CD4-positive, alpha-beta T cell treated with Interleukin-21 for 1 hour (primary cell): ENCODE results near the gene TSPO.
"Not testable (repeated sequence)": the region's sequence is repeated elsewhere in the genome, so short reads cannot be mapped to it uniquely, and the experiment has no call there.

Experiments used
- DNase-seq: peaks from one replicate; pipeline ENCODE4 v3.0.0-alpha.2; 2020

The TSPO gene

DNA sequence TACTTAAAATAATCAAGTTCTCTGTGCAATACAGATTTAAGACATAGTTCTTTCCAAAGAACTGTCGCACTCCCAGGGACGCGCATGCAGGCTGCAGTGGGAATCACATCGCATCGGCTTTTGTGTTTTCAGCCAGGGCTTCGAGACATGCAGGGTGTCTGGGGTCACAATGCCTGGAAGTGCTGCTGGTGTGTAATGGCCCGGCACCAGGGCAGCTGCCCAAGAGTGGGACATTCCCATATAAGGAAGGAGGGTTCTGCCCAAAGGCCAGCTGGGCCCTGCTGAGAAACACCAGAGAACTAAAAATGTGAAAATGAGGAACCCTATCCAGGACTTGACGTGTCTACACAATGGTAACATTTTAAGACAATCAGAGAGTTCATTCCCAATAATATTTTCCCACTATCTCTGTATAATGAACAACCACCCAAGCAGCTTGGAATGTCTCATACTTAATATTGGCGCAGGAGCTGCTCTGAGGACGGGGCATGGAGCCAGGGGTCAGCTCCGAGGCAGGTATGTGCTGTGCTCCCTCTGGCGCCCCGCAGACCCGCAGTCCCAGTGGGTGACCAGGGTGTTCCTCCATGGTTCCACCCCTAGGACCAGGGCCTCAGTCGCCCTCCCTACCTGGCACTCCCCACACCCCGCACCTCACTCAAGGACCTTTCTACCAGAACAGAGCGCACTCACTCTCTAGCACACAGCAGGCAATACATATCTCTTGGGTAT is 19.4 kb upstream of the TSPO start:
- no peak for DNase-seq

- no peak for DNase-seq
These were observed 18.0 kb upstream of the TSPO start for GRCh38 chr22:43133401-43133800.

DNA sequence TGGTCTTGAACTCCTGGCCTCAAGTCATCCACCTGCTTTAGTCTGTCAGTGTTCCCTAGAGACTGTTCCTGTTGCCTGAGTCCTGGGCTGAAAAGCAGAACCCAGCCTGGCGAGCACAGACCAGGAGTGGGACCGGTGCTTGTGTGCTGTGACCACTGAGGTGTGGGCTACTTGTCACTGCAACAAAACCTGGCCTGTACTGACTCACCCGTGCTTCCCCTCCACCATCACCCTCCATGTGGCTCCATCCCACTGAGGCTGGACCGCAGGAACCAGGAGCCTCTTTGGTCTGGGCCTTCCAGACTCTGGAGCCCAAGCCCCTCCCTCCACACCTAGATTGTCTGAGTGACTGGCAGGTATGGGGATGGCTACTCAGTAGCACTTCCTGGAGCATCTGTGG is 16.8 kb upstream of the TSPO start:
- DNase-seq = no peak

DNA sequence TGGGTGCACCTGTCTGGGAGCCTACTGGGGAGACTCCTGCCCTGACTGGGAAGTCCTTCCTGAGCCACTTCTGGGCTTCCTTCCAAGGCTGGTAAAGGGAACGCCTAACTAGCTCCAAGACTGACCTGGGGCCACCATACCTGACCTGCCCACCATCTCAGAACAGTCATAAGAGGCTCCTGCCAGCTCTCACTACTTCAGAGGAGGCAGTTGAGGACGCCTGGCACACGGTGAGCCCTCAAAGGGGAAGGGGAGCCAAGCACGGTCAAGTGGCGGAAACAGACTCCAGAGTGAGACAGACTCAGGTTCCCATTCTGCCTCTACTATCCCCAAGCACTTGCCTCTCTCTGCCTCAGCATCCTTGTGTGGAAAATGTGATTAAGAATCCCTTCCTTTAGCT is 15.8 kb upstream of the TSPO start:
- DNase-seq = no peak

GRCh38 chr22:43136255-43136654 is 15.1 kb upstream of the TSPO start:
- peak; percentile 46 for DNase-seq

DNA sequence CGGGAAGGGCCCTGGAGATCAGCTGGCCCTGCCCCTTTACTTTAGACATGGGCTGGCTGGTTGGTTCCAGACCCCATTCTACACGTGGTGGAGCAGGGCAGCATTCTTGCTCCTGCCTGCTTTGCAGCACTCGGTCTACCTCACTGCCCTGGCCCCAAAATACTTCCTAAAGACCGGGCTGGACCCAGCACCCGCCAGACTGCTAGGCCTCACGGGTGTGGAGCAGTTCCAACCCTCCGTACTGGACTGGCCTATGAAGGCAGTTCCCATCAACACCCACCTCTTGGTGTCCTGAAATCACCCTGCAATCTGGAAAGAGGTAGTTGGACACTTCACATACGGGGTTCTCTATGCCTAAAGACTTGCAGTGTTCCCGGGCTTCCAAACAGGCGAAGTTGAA is 14.6 kb upstream of the TSPO start:
- no peak for DNase-seq

- peak; percentile 86 for DNase-seq
These were observed 8.3 kb upstream of the TSPO start, which contains the start of gene MCAT for GRCh38 chr22:43142880-43143562. TSS of gene MCAT (minus strand) at chr22:43143398. CDS start at chr22:43143348, 50 bp downstream.

DNA sequence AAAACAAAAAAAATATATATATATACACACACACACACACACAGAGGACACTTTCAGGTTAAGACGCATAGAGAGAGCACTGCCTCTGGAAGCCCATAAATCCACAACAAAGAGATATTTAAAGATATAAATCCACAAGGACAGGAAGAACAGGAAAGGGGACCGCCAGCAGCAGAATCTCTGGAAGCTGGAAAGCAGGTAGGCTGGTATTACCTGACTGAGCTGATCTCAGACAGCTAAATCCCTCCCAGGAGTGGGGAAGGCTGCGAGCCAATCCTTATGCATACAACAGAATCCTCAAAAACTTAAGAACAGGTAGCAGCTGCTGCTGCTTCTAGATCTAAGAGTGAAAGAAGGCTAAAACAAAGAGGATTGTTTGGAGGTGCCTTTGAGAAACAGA is 6.4 kb upstream of the TSPO start:
- DNase-seq = no peak

DNA sequence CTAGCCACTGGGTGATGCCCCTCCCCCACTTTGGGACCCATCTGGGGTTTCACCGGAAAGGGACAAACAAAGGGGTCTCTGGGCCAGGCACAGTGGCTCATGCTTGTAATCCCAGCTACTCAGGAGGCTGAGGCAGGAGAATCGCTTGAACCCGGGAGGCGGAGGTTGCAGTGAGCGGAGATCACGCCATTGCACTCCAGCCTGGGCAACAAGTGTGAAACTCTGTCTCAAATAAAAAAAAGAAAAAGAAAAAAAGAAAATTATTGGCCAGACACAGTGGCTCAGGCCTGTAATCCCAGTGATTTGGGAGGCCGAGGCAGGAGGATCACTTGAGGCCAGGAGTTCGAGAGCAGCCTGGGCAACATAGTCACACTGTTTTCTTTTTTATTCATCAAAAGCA is 6.0 kb upstream of the TSPO start:
- not testable (repeated sequence) for DNase-seq

DNA sequence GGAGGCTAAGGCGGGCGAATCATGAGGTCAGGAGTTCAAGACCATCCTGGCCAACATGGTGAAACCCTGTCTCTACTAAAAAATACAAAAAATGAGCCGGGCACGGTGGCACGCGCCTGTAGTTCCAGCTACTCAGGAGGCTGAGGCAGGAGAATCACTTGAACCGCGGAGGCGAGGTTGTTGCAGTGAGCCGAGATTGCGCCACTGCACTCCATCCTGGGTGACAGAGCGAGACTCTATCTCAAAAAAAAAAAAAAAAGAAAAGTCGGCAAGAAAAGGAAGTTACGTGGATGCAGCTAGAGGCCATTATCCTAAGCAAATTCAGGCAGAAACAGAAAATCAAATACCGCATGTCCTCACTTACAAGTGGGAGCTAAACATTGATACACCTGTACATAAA is 5.0 kb upstream of the TSPO start:
- DNase-seq = not testable (repeated sequence)

DNA sequence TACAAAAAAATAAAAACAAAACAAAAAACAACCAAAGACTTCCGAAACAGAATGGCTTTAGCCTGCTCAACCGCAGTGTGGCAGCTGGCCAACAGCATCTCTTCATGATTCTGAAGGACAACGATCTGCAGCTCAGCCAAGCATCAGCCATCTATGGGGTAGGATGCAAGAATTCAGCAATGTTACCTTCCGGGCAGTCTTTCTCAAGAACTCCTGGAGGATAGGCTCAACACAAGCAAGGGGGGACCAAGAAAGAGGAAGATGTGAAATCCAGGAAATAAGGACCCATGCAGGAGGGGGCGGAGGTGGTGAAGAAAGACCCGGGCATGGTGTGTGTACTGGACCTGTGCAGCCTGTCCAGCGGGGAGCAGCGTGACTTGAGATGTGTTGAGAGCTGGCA is 3.5 kb upstream of the TSPO start:
- DNase-seq = no peak

DNA sequence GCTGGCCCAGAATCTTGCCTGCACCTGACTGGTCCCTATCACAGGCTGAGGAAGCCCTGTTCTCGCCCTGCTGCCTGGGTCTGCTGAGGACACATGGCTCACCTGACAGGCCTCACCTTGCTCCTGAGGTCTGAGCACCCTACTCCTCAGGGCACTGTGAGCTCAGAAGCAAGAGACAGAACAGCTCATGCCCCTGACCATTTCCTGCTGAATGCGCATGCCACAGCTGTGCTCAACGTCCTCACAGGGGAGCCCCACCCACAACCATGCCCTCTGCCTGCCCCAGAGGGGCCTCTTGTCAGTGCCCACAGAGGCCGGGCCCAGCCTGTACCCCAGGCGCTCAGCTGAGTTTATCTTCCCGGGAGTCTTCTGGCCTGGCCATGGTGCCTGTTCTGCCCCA is 2.8 kb upstream of the TSPO start:
- no peak for DNase-seq

DNA sequence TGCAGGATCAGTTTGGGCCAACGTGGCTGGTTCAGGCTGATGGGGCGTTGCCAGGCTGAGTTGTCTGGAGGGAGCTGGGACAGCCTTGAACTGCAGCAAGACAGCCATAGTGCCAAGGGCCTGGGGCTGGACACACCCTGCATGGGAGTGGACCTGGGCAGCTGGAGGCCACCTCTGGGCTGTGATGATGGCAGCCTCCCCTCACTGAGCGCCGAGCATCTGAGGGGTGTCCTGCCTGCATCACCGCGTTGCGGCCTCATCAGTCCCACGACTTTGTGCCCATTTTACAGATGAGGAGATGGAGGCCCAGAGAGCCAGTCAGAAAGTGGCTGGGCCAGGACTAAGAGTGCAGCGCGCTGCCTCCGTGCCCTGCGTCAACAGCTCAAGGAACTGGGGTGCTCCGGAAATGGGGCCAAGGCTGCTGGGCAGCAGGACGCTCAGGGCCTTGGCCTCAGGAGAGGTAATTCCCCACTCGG is 590 bp upstream of the TSPO start:
- DNase-seq = no peak

- DNase-seq = no peak
These were observed 621 bp downstream of the TSPO start for GRCh38 chr22:43152003-43152356.

- DNase-seq = peak; percentile 66
These were observed 1.2 kb downstream of the TSPO start for GRCh38 chr22:43152357-43153071.

DNA sequence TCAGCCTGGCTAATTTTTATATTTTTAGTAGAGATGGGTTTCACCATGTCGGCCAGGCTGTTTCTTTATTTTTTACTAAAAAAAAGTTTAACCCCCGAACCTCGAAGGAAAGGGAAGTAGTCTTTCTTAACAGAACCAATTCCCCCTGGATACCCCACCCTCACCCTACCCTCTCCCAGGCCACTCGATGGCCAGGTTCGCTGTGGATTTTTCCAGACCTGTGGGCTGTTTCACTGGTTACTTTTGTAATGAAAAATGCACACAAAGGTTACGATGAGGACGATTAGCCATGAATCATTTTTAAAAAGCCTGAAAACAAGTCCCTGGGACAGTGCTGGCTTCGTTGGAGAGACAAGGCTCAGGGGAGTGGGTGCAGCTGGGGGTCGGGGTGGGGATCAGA is 2.5 kb downstream of the TSPO start:
- DNase-seq = no peak

DNA sequence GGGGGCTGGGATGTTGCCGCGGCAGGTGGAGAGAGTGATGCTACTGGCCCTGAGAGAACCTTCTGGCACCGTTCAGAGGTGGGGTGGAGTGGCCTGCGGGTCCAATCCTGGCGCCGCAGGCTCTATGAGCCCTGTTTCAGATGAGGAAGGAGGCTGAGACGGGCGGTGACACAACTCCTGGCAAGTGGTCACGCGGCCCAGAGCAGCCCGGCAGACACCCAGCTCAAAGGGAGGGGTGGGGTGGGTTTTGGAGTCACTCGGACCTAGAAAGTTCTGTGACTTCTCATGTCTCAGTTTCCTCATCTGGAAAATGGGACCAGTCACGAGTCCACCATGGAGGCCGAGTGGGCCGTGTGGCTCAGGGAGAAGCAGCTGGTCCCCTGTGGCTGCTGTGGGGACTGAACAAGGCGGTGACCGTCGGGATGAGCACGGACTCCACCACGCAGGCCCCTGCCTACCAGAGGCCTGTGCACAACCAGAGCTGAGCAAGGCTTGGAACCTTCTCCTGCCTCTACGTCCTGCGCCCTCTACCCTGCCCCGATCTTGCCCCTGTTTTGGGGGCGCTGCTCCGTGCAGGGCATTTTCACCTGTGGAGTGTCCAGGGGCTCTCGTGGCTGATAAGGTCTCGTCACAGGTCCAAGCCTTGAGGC is 3.7 kb downstream of the TSPO start:
- DNase-seq = no peak

DNA sequence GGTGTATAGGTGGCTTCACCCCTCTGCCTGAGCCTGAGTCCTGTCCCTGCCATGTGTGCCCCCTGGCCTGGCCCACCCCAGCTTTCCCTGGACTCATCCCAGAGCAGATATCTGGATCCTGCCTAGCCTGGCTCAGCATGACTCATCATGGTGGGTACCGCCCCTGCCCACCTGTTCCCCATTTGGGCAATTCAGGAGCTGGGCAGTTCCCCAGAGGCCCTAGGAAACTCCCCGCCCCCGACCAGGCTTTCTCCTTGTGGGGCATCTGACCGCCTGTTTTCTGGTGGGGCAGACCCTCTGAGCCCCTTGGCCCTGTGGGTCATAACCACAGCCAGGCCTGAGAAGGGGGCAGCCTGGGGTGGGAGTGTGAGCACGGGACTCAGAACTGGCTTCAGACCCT is 4.4 kb downstream of the TSPO start:
- DNase-seq = no peak

DNA sequence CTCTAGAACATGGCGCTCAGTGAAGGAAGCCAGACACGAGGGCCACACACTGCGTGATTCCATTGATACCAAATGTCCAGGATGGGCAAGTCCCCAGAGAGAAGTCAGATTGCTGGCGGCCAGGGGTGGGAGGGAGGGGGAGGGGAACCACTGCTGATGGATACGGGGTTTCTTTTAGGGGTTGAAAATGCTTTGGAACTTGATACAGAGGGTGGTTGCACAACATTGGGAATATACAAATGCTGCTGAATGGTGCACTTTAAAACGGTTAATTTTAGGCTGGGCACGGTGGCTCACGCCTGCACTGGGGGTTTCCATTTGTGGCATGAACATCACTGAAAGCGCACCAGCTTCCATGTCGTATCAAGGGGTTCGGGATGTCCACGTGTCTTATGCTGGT is 5.1 kb downstream of the TSPO start:
- DNase-seq = no peak

- DNase-seq = no peak
These were observed 6.7 kb downstream of the TSPO start for GRCh38 chr22:43157874-43158546.

- DNase-seq = no peak
These were observed 7.6 kb downstream of the TSPO start for GRCh38 chr22:43158778-43159483.

GRCh38 chr22:43159484-43160178 is 8.3 kb downstream of the TSPO start:
- DNase-seq = no peak
